Measurements from ENCODE around the gene ELK4. TPM values are rescaled to one million over a fixed set of nuclear protein-coding genes. Genes with fewer than 3 reads are reported as not detected.

ELK4 gene
- total RNA-seq, 2 donors from 2014 or later: 49.8 to 54.6 TPM

DNA sequence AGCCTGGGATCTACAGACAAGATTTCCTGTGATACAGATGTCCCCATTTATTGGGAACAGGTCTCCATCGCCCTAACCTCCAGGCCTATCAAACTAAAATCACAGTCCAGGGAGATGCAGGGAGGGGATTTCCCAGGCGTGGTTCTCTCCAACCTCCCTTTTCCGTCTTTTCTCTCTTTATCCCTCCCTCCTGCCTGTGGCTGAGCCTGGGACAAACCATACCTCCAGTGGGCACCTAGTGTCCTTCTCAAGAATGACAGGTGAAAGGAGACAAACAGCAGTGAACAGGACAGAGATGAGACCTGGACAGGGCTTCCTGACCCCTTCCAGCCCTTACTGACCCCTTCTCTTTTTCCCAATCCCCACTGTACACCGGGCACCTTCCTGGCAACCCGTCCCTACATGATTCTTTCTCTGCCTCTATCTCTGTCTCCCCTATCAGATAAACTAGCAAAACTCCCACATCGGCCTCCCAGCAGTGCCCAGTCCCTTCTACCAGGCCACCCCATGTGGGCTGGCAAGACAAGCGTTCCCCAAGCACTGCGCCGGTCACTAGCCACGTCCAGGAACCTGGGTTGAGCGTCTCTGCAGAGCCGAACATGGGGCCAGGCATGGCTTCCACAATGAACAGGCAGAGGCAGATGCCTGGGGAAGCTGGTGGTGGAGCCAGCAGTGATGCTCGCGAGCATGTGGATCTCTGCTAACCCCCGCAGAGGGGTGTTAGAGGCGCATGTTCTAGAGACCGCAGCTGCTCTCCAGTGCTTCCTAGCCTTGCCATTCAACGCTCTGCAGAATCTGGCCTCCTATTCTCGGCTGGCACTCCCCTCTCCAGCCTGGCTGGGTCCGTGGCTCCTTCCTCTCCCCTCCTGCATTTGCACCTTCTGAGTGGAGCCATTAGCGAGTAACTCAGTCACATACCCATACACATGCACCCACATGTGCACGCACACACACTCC, 54.7 kb downstream of the ELK4 start:
- intact Hi-C loops (cut with DNase I): no loop called here

DNA sequence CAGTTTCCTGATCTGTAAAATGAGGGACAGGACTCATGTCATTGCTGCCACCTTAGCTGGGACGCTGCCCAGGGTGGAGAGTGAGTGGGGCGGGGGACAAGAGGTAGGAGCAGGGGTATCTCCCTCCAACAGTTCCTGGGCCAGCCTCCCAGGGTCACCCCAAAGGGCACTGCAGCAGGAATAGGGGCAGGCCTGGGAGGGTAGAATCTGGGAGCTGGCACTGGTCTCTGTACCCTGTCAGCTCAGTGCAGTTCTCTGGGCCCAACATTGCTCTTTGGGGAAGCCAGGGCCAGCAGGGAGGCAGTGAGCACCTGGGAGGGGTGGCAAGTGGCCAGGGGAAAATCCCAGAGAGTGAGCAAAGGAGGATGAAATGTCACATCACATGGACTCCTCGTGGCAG, 55.8 kb downstream of the ELK4 start:
- no peak for DNase-seq (ENCODE audit: low spot score)
- intact Hi-C loops (cut with DNase I): no loop called here

More for the DNA sequence above, 54.7 kb downstream of the ELK4 start:
- no peak for DNase-seq (ENCODE audit: low spot score)

DNA sequence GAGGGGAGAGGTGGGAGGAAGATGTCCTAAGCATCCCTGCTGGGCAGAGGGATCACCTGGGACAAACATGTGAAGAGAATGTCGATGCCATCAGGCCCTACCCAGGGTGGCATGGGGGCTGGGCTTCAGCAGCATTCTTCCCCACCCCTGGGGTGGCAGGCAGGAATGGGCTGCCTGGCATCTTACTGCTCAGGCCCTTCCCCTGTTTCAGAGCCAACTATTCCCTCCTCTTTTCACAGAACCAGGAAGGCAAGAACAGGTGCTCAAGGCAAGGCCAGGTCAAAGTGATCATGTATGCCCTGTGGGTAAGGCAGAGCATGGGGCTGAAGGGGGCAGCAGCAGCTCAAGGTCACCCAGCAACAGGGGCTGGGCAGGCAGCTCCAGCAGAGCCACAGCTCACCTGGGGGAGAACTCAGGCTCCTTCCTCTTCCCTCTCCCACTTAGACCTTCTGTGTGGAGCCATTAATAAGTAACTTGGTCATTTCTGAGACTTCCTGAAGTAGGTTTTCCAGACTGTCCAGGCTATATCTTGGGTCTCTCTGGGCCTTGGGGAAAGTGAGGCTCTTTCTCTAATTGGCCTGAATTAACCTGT, 56.4 kb downstream of the ELK4 start:
- DNase-seq (ENCODE audit: low spot score): peak; percentile 8
- intact Hi-C loops (cut with DNase I): no loop called here

DNA sequence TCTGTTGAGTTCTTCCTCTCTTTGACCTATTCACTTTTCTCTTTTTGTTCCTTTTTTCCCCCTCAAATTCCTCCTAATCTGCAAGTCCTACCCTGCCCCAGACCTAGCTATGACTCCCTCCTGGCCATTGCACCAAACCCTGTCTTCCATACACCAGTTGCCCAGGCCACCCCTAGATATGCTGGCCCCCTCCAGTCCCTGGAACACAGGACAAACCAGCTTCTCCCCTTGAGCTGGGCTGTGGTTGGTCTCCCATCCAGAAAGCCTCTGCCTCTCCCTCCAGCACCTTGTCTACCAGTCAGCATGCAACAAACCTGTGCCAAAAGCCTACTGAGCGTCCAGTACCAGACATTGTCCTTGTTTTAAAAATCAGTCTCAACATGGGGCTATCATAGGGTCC, 59.4 kb downstream of the ELK4 start:
- no peak for DNase-seq (ENCODE audit: low spot score)
- intact Hi-C loops (cut with DNase I): no loop called here

DNA sequence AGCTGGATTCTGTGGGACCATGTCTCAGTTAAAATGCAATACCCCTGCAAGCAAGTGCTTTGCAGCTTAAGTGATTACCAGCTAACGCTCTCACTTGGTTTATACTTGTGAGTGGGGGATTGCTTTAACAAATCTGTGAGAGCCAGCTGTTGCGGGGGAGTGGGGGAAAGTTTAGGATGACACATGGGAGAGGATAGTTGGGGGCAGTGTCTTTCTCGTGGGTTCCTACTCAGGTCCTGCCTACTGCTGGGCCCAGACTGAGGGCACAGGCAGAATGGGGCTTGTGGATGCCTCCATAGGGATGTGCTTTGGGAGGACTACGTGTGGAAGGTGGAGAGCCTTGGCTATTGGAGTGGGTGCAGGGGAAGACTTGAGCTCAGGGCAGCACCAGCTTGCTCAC, 60.1 kb downstream of the ELK4 start:
- DNase-seq (ENCODE audit: low spot score): peak; percentile 37
- intact Hi-C loops (cut with DNase I): no loop called here

DNA sequence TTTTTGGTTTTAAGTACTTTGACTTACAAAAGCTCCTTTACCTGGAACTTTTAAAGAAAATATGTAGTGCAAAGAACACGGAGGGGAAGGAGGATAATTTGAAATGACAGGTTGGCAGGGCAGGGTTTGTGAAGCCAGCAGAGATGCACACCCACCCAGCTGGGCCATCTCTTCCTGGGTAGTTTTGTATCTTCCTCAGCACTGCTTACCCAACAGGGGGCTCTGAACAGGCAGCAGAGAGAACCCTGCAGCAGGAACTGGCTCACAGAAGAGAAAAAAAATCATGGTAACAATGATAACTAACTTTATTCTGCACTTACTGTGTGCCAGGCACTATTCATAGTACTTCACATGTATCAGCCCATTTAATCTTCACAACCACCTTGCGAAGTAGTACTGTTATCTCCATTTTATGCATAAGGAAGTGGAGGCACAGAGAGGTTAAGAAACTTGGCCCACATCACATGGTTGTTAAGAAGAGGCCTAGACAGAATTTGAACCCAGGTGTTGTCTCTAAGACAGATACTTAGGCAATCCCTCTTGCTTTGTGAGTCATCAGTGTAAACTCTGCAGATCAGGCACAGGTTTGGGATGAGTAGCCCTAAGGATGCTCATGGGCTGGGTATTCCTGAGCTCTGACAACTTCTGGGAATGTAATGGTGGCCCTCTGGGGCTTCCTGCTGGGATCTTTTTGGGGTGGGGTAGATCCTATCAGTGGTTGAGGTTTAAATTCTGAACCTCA, 60.8 kb downstream of the ELK4 start:
- no peak for DNase-seq (ENCODE audit: low spot score)
- intact Hi-C loops (cut with DNase I): no loop called here

DNA sequence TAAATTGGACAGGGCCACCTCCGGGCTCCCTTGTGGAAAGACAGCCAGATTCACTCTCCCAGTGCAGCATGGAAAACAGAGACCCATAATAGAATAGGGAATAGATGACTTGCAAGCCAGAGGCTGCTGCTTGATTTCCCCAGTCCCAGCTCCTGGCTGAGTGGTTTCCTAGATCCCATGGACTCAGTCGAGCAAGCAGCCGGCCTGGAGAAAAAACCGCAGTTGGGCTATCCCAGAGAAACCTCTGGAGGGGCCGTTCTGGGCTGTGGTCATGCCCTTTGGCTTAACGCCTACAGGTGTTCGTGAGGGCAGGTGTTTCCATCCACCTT, 61.7 kb downstream of the ELK4 start:
- no peak for DNase-seq (ENCODE audit: low spot score)
- intact Hi-C loops (cut with DNase I): no loop called here

DNA sequence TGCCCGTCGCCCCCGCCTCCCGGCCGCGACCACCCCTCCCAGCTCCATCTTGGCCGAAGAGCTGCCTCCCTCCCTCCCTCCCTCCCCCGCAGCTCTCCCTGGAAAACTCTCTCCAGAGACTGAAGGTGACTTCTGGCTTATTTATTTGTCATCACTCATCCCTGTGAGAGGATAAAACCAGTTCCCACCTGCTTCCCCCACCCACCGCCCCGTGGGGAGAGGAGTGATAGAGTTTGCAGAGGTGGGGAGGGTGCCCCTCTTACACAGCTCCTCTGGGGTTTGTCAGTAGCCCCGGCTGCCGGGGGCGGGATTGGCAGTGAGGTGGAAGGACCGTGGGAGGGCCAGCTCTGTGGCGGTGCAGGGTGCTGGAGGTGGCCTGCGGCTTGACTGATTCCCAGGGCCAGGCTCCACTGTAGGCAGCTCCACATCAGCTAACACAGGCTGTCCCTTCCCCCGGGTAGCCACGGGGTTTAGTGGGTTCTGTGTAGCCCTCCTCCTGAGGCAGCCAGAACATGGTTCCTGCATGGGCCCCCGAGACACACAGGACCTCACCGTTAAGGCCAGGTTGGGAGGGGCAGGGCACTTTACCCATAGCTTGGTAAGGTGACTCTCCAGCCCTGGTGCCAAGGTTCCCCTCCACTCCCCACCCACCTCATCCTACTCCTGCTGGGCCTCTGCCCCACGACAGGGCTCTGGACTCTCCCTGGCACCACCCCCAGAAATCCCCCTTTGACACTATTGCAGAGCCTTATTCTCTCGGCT, 62.2 kb downstream of the ELK4 start:
- intact Hi-C loops (cut with DNase I): no loop called here
- DNase-seq (ENCODE audit: low spot score): peak; percentile 73

DNA sequence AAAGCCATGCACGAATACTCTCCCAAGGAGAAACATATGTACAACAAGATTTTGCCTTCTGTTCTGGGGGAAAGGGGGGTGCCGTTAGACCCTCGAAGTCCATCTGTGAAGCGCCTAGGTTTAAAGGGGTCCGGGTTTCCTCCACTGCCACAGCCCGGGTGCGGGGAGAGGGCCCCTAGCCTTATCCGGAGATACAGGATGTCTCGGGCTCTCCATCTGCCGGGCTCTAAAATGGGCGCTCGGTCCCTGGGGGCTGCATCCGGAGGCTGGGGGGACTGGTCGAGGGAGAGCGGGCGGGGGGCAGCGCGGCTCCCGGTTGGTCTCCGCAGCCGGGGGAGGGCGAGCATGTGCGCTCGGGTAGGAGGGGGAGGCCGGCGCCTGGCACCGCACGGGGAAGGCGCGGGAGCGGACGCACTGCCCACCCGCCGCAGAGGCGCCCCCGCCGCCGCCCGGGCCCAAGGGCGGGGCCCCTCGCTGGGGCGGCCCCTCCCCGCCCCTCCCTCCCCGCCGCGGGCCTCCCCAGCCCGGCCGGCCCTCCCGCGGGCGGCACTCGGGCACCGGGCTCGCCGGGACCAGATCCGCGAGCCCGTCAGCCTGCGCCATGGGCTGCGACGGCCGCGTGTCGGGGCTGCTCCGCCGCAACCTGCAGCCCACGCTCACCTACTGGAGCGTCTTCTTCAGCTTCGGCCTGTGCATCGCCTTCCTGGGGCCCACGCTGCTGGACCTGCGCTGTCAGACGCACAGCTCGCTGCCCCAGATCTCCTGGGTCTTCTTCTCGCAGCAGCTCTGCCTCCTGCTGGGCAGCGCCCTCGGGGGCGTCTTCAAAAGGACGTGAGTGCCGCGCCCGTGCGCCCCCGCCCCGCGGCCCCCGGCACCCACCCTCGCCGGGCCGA, 63.1 kb downstream of the ELK4 start:
- intact Hi-C loops (cut with DNase I): no loop called here
- peak; percentile 78 for DNase-seq (ENCODE audit: low spot score)

DNA sequence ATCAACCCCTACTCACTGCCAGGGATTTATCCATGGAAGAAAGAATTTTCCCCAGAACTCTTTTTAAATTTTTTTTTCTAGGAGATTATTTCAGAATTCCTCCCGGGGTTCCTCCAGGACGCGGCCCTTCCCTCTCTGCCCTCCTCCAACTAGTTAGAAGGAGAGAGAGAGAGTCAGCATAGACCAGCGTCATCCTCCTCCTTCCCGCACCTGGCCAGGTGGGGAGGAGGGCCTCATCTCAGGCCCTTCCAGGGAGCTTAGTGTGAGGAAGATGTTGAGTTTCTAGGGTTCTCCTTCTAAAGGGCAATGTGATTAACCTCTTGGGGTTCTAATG, 63.7 kb downstream of the ELK4 start:
- intact Hi-C loops (cut with DNase I): no loop called here
- peak; percentile 42 for DNase-seq (ENCODE audit: low spot score)

DNA sequence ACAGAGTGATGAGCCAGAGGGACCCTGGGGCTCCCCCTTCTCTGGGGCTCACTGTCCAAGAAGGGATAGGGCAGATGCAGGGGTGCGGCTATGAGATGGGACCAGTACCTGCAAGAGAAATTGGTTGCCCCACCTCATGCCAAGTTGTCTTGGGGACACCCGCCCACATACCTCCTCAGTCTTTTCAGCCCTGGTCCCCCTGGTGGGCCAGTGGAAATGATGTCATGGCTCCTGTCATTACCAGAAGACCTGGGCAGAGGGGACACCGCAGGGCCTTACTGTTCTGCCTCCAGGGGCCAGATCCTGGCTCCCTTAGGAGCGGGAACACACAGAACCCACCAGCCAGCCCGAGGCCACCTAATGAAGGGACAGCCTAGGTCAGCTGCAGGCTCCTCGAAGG, 64.1 kb downstream of the ELK4 start:
- peak; percentile 55 for DNase-seq (ENCODE audit: low spot score)
- intact Hi-C loops (cut with DNase I): no loop called here

DNA sequence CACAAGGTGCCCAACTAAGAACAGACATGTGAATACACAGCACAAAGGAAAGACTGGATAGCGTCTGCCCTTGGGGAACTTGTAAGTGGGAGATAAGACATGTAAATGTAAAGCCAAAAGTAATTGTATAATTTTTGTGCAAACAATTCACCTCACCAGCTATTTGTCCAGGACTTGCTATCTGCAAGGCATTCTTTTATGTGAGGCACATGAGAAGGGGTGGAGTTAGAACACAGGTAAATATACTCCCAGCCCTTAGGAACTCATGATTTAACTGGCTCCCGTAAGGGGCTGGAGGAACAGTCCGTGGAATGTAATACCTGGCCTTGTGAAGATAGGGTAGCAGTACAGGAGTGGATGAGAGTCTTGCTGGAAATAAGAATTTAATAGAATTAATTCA, 66.0 kb downstream of the ELK4 start:
- no peak for DNase-seq (ENCODE audit: low spot score)

DNA sequence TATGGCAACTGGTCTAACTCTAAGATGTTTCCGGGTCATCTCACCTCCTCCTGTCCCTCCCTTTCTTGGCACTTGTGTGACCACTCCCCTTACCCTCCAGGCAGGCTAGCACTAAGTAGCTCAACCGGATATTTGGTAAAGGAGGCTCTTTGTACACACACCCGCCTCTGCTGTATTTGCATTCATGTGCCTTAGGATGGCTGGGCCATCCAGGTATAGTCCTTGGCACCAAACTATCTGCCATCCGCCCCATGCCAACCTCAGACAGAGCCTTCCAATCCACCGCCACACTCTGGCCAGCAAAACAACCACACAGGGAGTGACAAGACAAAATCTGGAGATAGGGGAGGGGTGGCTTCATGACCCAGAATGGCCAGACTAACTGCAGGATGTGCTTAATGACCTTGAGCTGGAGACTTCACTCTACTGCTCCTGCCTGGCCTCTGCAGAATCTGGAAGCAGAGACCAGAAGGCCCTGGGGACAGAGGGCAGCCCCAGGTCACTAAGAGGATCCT, 67.8 kb downstream of the ELK4 start:
- intact Hi-C loops (cut with DNase I): no loop called here
- DNase-seq (ENCODE audit: low spot score): peak; percentile 24

More for the DNA sequence above, 66.0 kb downstream of the ELK4 start:
- intact Hi-C loops (cut with DNase I): no loop called here

DNA sequence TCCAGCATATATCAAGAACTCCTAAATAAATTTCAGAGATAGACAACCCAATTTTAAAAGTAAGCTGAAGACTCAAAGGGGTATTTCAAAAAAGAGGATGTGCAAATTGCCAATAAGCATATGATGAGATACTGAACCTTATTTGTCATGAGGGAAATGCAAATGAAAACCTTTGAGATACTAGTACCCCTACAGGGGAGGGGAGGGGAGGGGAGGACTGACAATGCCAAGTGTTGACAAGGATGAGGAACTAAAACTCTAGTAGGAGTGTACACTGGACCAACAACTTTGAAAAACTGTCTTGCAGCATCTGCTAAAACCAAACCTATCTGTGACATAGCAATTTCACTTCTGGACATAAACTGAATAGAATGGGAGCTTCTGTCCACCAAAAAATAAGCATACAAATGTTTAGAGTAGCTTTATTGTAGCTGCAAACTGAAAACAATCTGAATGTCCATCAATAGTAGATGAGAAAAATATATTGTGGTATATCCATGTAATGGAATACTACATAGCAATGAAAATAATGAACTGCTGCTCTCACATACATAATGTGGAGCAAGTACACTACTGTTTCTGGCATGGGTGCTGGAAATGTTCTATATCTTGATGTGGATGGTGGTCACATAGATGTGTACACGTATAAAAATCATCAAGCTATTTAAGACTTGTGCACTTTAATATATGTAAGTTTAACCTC, 70.2 kb downstream of the ELK4 start:
- no peak for DNase-seq (ENCODE audit: low spot score)
- intact Hi-C loops (cut with DNase I): no loop called here
